ENCODE measurements around the gene NMNAT2.
"Not testable (repeated sequence)": the region's sequence is repeated elsewhere in the genome, so short reads cannot be mapped to it uniquely, and the experiment has no call there.

The NMNAT2 gene

GRCh38 chr1:183417772-183418491 lies at the start of gene NMNAT2:
NMNAT2 (minus strand) TSS chr1:183418380; CDS start chr1:183418267, 113 bp downstream.
- DNase-seq (ENCODE audit: low read depth), result no peak

- DNase-seq (ENCODE audit: low read depth), result no peak
Measured at GRCh38 chr1:183467687-183468086, 49.5 kb upstream of the NMNAT2 start.

GRCh38 chr1:183466781-183467180 lies 48.6 kb upstream of the NMNAT2 start:
- no peak for DNase-seq (ENCODE audit: low read depth)

- DNase-seq (ENCODE audit: low read depth), result no peak
Measured at GRCh38 chr1:183463566-183463965, 45.4 kb upstream of the NMNAT2 start.

GRCh38 chr1:183461350-183461749 lies 43.2 kb upstream of the NMNAT2 start:
- DNase-seq (ENCODE audit: low read depth), result no peak

- no peak for DNase-seq (ENCODE audit: low read depth)
Measured at GRCh38 chr1:183460596-183460995, 42.4 kb upstream of the NMNAT2 start.

GRCh38 chr1:183457449-183457848 lies 39.3 kb upstream of the NMNAT2 start:
- no peak for DNase-seq (ENCODE audit: low read depth)

- no peak for DNase-seq (ENCODE audit: low read depth)
Measured at GRCh38 chr1:183456826-183457225, 38.6 kb upstream of the NMNAT2 start.

- no peak for DNase-seq (ENCODE audit: low read depth)
Measured at GRCh38 chr1:183454377-183454776, 36.2 kb upstream of the NMNAT2 start.

- DNase-seq (ENCODE audit: low read depth), result no peak
Measured at GRCh38 chr1:183450093-183450492, 31.9 kb upstream of the NMNAT2 start.

GRCh38 chr1:183449223-183449770 lies 31.1 kb upstream of the NMNAT2 start:
- no peak for DNase-seq (ENCODE audit: low read depth)

GRCh38 chr1:183444243-183444642 lies 26.1 kb upstream of the NMNAT2 start:
- DNase-seq (ENCODE audit: low read depth), result no peak

- DNase-seq (ENCODE audit: low read depth), result no peak
Measured at GRCh38 chr1:183443466-183443865, 25.3 kb upstream of the NMNAT2 start.

- DNase-seq (ENCODE audit: low read depth), result no peak
Measured at GRCh38 chr1:183443011-183443410, 24.8 kb upstream of the NMNAT2 start.

- no peak for DNase-seq (ENCODE audit: low read depth)
Measured at GRCh38 chr1:183438060-183438459, 19.9 kb upstream of the NMNAT2 start.

- no peak for DNase-seq (ENCODE audit: low read depth)
Measured at GRCh38 chr1:183435497-183435896, 17.3 kb upstream of the NMNAT2 start.

- no peak for DNase-seq (ENCODE audit: low read depth)
Measured at GRCh38 chr1:183433703-183434102, 15.5 kb upstream of the NMNAT2 start.

GRCh38 chr1:183432548-183432875 lies 14.3 kb upstream of the NMNAT2 start:
- no peak for DNase-seq (ENCODE audit: low read depth)

- DNase-seq (ENCODE audit: low read depth), result no peak
Measured at GRCh38 chr1:183431840-183432547, 13.8 kb upstream of the NMNAT2 start.

GRCh38 chr1:183427591-183427990 lies 9.4 kb upstream of the NMNAT2 start:
- DNase-seq (ENCODE audit: low read depth), result not testable (repeated sequence)

GRCh38 chr1:183424691-183425090 lies 6.5 kb upstream of the NMNAT2 start:
- no peak for DNase-seq (ENCODE audit: low read depth)

- DNase-seq (ENCODE audit: low read depth), result no peak
Measured at GRCh38 chr1:183423541-183423940, 5.4 kb upstream of the NMNAT2 start.

- no peak for DNase-seq (ENCODE audit: low read depth)
Measured at GRCh38 chr1:183419399-183419798, 1.2 kb upstream of the NMNAT2 start.
